ENCODE results near the gene MAGOHB. TPM values are rescaled to one million over a fixed set of nuclear protein-coding genes. Genes with fewer than 3 reads are reported as not detected.
A peak's percentile ranks its signal among the peaks of the same experiment; 100 is the strongest.

MAGOHB gene
- total RNA-seq, 1 donor from 2014 or later = 38.7 TPM

DNA sequence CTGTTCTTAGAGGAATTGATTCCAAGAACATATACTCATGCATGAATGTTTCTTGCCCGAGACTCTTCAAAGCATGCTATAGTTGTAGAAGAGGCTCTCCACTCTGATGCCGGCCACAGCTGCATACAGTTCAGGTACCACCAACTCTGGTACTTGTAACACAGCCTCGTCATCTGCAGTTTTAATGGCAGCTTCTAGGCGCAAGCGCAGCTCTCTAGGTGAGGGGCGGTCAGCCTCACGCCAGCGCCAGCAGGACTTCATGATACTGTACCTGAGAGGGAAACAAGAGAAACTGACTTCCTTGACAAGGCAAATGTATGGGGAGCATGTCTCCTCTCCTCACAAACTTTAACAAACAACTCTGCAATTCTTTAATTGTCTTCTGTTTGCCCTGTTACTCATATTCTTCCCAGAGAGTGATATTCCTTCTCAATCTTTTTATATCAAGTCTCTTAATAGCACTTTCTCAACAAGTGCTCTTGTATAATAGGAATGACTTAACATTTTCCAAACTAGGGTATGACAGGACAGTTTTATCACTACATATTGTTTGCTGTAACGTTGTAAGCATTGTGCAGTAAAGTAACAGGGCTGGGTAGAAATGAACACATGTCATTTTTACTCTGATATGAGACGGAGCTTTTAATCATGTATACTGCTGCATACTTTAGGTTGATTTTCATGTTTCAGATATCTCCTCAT lies 6.8 kb upstream of the MAGOHB start:
- Mint-ChIP-seq H3K27ac (no peak overlapping the region), H3K9me3 (no peaks in the 10 kb centered on the region), H3K4me1 (no peaks in the 10 kb centered on the region), H3K27me3 (ENCODE audit: low read depth) (no peaks in the 10 kb centered on the region), H3K4me3 (no peak overlapping the region), H3K36me3 (no peaks in the 10 kb centered on the region)
- no peak for DNase-seq (ENCODE audit: low spot score in 2 of 2, unreplicated experiment in 2 of 2)
- TF ChIP-seq, protein P1, sequence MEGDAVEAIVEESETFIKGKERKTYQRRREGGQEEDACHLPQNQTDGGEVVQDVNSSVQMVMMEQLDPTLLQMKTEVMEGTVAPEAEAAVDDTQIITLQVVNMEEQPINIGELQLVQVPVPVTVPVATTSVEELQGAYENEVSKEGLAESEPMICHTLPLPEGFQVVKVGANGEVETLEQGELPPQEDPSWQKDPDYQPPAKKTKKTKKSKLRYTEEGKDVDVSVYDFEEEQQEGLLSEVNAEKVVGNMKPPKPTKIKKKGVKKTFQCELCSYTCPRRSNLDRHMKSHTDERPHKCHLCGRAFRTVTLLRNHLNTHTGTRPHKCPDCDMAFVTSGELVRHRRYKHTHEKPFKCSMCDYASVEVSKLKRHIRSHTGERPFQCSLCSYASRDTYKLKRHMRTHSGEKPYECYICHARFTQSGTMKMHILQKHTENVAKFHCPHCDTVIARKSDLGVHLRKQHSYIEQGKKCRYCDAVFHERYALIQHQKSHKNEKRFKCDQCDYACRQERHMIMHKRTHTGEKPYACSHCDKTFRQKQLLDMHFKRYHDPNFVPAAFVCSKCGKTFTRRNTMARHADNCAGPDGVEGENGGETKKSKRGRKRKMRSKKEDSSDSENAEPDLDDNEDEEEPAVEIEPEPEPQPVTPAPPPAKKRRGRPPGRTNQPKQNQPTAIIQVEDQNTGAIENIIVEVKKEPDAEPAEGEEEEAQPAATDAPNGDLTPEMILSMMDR (IDR thresholded peaks at IDR 0.05; ENCODE audit: unreplicated experiment) = no peak

DNA sequence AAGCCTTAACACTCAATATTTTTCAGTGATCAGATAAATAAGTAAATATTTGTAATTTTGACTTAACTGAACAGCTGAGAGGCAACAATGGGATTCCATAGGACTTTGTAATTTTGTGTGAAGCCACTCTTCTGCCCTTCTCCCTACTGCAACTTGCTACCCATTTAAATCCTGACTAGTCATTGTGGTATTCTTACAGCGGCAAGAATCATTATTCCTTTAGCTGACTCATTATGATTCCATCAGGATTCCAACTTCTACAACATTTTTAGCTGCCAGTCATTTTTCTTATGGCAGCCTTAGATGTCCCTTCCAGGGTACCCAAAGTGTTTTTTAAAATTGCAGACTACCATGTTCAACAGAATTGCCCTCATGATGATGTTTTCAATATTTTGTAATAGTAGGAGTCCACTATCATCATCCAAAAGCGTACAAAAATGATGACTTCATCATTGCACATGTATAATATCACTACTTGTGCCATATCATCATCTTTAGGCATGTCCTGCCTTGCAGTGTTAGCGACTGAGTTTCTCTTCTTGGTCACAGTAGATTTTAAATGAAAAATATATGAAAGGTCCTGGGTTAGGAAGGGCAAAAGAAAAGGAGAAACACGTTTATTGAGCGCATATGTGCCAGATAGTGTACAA lies 5.1 kb upstream of the MAGOHB start:
- Mint-ChIP-seq H3K27ac (no peak overlapping the region), H3K4me3 (no peak overlapping the region), H3K4me1 (peaks cover 6% of the 10 kb centered on the region), H3K36me3 (no peaks in the 10 kb centered on the region), H3K27me3 (ENCODE audit: low read depth) (peaks cover under 1% of the 10 kb centered on the region), H3K9me3 (no peaks in the 10 kb centered on the region)
- TF ChIP-seq, protein P1 (IDR thresholded peaks at IDR 0.05; ENCODE audit: unreplicated experiment) = no peak
- no peak for DNase-seq (ENCODE audit: low spot score in 2 of 2, unreplicated experiment in 2 of 2)

DNA sequence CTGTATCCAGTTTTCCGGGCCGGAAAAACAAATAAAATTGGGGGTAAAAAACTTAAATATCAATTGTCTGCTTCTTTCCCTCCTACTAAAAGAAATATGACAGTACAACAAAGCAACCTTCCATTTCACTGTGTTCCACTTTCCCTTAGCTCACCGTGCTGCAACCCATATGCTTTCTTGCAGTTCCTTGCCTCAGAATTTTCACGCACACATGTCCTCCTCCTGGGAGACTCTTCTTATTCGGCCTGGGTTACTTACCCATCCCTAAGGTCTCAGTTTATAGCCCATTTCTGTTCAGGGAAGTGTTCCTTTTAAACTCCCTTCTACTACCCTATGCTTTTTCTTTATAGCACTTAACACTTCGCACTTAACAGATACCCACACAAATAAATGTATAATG lies 4.5 kb upstream of the MAGOHB start:
- Mint-ChIP-seq H3K4me3 (no peak overlapping the region), H3K27me3 (ENCODE audit: low read depth) (peaks cover 3% of the 10 kb centered on the region), H3K9me3 (no peaks in the 10 kb centered on the region), H3K27ac (no peak overlapping the region), H3K4me1 (peaks cover 10% of the 10 kb centered on the region), H3K36me3 (no peaks in the 10 kb centered on the region)
- no peak for DNase-seq (ENCODE audit: low spot score in 2 of 2, unreplicated experiment in 2 of 2)
- TF ChIP-seq, protein P1 (IDR thresholded peaks at IDR 0.05; ENCODE audit: unreplicated experiment) = no peak

DNA sequence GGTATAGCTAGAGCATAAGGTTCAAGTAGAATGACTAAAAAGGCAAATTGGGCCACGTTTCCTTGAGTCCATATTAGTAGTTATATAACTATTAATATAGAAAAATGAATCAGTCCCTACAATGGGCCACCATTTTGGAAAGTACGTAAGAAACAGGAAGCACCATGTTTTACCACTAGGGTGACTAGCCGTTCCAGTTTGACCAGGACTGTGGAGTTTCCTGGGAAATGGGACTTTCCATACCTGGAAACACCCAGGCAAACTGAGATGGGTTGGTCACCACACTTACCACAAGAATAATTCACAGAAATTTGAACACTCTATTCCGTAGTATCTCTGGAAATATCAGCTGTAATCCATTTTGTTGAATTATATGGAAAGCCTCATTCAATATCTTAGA lies 2.1 kb upstream of the MAGOHB start:
- H3K27me3 Mint-ChIP-seq (ENCODE audit: low read depth) = peaks cover 3% of the 10 kb centered on the region
- no peak overlapping the region for H3K4me3 Mint-ChIP-seq
- H3K9me3 Mint-ChIP-seq = no peaks in the 10 kb centered on the region
- TF ChIP-seq, protein P1 (IDR thresholded peaks at IDR 0.05; ENCODE audit: unreplicated experiment) = no peak
- no peak overlapping the region for H3K27ac Mint-ChIP-seq
- DNase-seq (ENCODE audit: low spot score in 2 of 2, unreplicated experiment in 2 of 2) = no peak
- H3K36me3 Mint-ChIP-seq = peaks cover 2% of the 10 kb centered on the region
- peaks cover 26% of the 10 kb centered on the region for H3K4me1 Mint-ChIP-seq

DNA sequence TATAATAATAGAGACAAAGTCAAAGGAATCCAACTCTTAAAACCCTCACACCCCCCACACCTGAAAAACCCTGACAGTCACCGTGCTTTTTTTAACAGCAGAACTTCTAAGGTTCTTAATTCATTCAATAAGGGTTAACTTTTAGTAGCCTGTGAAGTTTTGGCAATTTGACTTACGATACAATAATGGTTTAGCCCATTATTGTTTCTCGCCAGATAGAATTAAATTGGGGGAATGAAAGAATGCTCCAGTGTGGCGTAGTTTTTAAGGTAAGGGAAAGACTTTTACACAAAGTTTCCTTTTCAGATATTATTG lies 604 bp upstream of the MAGOHB start:
- DNase-seq (ENCODE audit: low spot score in 2 of 2, unreplicated experiment in 2 of 2) = no peak
- Mint-ChIP-seq H3K4me1 (peaks cover 26% of the 10 kb centered on the region), H3K36me3 (peaks cover 9% of the 10 kb centered on the region), H3K27ac (peak overlapping the region; percentile 100), H3K9me3 (no peaks in the 10 kb centered on the region), H3K4me3 (peak overlapping the region; percentile 100), H3K27me3 (ENCODE audit: low read depth) (peaks cover 3% of the 10 kb centered on the region)
- TF ChIP-seq, protein P1 (IDR thresholded peaks at IDR 0.05; ENCODE audit: unreplicated experiment) = no peak
